ENCODE data around the gene SUSD6.

- TF ChIP-seq CTCF (conservative IDR thresholded peaks at IDR 0.05): no peak
- no peak for TF ChIP-seq EZH2 (IDR thresholded peaks at IDR 0.05; ENCODE audit: low read depth)
Observed at GRCh38 chr14:69658664-69659261, 47.4 kb downstream of the SUSD6 start.

Data from PC-9 (cell line).